Measurements from ENCODE around the gene LANCL3.
A peak's percentile ranks its signal among the peaks of the same experiment; 100 is the strongest.

Gene LANCL3

DNA sequence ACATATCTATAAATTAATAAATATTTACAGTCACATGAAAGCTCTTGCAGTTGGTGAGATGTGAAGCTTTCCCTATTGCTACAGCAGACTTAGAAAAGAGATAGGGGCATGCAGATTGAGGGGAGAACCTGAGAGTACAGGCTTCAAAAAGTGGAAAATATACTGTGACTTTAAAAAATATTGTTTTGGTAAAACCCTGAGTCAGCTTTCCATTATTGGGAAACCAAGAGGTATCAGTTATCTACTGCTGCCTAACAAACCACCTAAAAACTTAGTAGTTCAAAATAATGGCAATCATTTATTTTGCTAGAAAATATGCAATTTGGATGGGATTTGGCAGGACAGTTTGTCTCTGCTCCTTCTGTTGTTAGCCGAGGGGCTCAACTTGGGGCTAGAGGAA lies 38.3 kb downstream of the LANCL3 start:
- no peak overlapping the region for H3K4me3 ChIP-seq (ENCODE audit: low read depth, low read length)
- DNase-seq (ENCODE audit: low read depth), result no peak

DNA sequence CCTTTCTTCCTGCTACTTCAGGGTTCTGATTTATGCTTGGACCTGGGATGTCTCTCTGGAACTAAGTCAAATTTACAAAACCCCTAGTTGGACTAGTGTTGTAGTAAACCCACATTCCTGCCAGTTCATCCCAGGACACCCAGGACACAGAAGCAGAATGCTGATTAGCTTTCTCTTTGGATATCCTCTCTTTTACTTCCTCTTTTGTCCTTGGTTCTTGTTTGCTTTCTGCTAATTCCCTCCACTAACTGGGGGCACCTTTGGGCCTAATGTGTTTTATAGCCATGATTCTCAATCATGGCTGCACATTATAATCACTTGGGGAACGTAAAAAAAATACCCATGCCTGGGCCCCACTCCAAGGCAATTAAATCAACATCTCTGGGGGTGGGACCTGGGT lies 42.5 kb downstream of the LANCL3 start:
- TF ChIP-seq MYC (IDR thresholded peaks at IDR 0.05; ENCODE audit: low read depth, low read length) (no peak), POLR2A (IDR thresholded peaks at IDR 0.05; ENCODE audit: extremely low read depth, insufficient read length) (no peak)
- TF ChIP-seq, protein P1, sequence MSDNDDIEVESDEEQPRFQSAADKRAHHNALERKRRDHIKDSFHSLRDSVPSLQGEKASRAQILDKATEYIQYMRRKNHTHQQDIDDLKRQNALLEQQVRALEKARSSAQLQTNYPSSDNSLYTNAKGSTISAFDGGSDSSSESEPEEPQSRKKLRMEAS (IDR thresholded peaks at IDR 0.05; ENCODE audit: low read depth, low read length), result no peak
- TF ChIP-seq, protein P2, sequence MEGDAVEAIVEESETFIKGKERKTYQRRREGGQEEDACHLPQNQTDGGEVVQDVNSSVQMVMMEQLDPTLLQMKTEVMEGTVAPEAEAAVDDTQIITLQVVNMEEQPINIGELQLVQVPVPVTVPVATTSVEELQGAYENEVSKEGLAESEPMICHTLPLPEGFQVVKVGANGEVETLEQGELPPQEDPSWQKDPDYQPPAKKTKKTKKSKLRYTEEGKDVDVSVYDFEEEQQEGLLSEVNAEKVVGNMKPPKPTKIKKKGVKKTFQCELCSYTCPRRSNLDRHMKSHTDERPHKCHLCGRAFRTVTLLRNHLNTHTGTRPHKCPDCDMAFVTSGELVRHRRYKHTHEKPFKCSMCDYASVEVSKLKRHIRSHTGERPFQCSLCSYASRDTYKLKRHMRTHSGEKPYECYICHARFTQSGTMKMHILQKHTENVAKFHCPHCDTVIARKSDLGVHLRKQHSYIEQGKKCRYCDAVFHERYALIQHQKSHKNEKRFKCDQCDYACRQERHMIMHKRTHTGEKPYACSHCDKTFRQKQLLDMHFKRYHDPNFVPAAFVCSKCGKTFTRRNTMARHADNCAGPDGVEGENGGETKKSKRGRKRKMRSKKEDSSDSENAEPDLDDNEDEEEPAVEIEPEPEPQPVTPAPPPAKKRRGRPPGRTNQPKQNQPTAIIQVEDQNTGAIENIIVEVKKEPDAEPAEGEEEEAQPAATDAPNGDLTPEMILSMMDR (IDR thresholded peaks at IDR 0.05; ENCODE audit: low read depth, low read length), result no peak
- no peak for DNase-seq (ENCODE audit: low read depth)
- no peak overlapping the region for H3K4me3 ChIP-seq (ENCODE audit: low read depth, low read length)

More for the DNA sequence above, 38.3 kb downstream of the LANCL3 start:
- TF ChIP-seq, protein P1 (IDR thresholded peaks at IDR 0.05; ENCODE audit: low read depth, low read length), result no peak
- TF ChIP-seq POLR2A (IDR thresholded peaks at IDR 0.05; ENCODE audit: extremely low read depth, insufficient read length) (no peak), MYC (IDR thresholded peaks at IDR 0.05; ENCODE audit: low read depth, low read length) (no peak)
- TF ChIP-seq, protein P2 (IDR thresholded peaks at IDR 0.05; ENCODE audit: low read depth, low read length), result no peak

DNA sequence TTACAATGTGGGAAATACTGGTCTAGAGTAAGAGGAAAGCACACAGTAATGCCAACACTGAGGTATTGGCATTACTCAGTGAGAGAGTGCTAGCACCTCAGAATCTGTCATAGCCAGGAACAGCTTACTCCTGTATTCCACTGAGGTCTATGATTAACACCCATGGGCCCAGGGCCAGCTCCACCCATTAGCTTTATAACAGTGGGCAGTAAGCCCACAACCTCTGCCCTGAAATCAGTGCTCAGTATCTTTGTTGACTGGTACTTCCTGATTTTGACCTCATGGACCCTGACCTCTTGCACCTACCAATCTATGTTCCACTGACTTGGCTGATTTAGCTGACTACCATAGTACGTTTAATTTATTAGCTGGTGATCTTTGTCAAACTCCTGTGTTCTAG lies 56.1 kb downstream of the LANCL3 start:
- no peak overlapping the region for H3K4me3 ChIP-seq (ENCODE audit: low read depth, low read length)
- DNase-seq (ENCODE audit: low read depth), result no peak
- TF ChIP-seq, protein P1 (IDR thresholded peaks at IDR 0.05; ENCODE audit: low read depth, low read length), result no peak
- TF ChIP-seq POLR2A (IDR thresholded peaks at IDR 0.05; ENCODE audit: extremely low read depth, insufficient read length) (no peak), MYC (IDR thresholded peaks at IDR 0.05; ENCODE audit: low read depth, low read length) (no peak)
- TF ChIP-seq, protein P2 (IDR thresholded peaks at IDR 0.05; ENCODE audit: low read depth, low read length), result no peak

DNA sequence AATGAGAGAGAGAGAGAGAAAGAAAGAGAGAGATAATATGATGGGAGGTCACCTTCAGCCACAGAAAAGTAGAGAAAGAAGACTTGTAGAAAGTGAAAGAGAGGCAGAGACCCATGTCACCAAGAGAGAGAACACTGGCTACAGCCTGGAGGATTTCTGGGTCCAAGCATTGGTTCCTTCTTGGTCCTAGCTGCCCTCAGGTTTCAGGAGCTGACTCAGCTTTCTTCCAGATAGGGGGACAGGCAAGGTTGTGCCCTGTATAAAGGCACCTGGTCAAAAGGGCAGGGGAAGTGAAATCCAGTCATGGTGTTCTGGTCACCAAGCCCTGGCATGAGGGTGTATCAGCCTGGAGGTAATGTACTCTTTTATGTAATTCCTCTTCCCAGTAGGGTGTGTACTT lies 66.6 kb downstream of the LANCL3 start:
- TF ChIP-seq MYC (IDR thresholded peaks at IDR 0.05; ENCODE audit: low read depth, low read length), result no peak
- TF ChIP-seq, protein P1 (IDR thresholded peaks at IDR 0.05; ENCODE audit: low read depth, low read length), result no peak
- no peak for TF ChIP-seq POLR2A (IDR thresholded peaks at IDR 0.05; ENCODE audit: extremely low read depth, insufficient read length)
- TF ChIP-seq, protein P2 (IDR thresholded peaks at IDR 0.05; ENCODE audit: low read depth, low read length), result no peak
- no peak for DNase-seq (ENCODE audit: low read depth)
- no peak overlapping the region for H3K4me3 ChIP-seq (ENCODE audit: low read depth, low read length)

DNA sequence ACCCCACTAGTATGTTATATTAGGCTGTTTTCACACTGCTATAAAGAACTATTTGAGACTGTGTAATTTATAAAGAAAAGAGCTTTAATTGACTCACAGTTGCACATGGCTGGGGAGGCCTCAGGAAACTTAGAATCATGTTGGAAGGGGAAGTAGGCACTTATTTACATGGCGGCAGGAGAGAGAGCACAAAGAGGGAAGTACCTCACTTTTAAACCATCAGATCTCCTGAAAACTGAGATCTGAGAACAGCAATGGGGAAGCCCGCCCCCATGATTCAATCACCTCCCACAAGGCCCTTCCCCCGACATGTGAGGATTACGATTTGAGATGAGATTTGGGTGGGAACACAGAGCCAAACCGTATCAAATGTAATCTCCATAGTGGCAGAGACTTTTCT lies 68.7 kb downstream of the LANCL3 start:
- TF ChIP-seq POLR2A (IDR thresholded peaks at IDR 0.05; ENCODE audit: extremely low read depth, insufficient read length) (no peak), MYC (IDR thresholded peaks at IDR 0.05; ENCODE audit: low read depth, low read length) (no peak)
- TF ChIP-seq, protein P2 (IDR thresholded peaks at IDR 0.05; ENCODE audit: low read depth, low read length), result no peak
- TF ChIP-seq, protein P1 (IDR thresholded peaks at IDR 0.05; ENCODE audit: low read depth, low read length), result no peak
- DNase-seq (ENCODE audit: low read depth), result peak; percentile 23
- no peak overlapping the region for H3K4me3 ChIP-seq (ENCODE audit: low read depth, low read length)
